Measurements from ENCODE around the gene FASTK. TPM values are rescaled to one million over a fixed set of nuclear protein-coding genes. Genes with fewer than 3 reads are reported as not detected.
A peak's percentile ranks its signal among the peaks of the same experiment; 100 is the strongest.
"Not testable (repeated sequence)": the region's sequence is repeated elsewhere in the genome, so short reads cannot be mapped to it uniquely, and the experiment has no call there.

Gene FASTK
- total RNA-seq, 1 experiment from 2014 or later = 86.5 TPM

DNA sequence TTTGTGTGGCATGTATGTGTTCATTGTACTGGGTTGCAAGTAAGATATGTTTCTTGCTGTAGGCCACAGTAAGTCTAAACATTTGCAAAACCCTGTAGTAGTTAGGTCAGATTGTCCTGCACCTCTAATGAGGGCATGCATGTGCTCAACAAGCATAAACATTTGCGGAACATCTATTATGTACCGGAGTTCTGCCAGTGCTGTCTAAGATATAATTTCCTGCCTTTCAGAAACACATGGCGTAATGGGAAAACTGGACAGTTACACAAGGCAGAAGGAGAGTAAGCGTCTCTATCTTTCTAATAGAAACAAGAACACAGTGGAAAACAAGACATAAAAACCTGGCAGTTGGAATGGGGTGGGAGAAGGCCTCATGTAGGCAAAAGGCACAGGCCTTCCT is 49.6 kb downstream of the FASTK start:
- no peak for DNase-seq (ENCODE audit: low read depth)

DNA sequence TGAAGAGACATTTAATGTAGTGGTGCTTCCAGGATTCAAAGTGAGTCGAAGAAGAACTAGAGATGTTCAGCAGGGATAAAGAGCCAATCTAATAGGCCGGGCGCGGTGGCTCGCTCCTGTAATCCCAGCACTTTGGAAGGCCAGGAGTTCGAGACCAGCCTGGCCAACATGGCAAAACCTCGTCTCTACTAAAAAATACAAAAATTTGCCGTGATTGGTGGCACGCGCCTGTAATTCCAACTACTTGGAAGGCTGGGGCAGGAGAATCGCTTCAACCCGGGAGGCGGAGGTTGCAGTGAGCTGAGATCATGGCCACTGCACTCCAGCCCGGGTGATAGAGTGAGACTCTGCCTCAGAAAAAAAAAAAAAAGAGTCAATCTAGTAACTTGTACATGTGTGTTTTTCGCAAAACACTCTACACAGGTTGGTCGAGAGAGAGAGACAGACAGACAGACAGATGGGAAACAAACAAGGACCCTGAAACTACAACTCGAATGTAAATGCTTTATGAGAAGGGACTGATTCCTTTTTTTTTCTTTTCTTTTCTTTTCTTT is 51.6 kb downstream of the FASTK start:
- no peak for DNase-seq (ENCODE audit: low read depth)

DNA sequence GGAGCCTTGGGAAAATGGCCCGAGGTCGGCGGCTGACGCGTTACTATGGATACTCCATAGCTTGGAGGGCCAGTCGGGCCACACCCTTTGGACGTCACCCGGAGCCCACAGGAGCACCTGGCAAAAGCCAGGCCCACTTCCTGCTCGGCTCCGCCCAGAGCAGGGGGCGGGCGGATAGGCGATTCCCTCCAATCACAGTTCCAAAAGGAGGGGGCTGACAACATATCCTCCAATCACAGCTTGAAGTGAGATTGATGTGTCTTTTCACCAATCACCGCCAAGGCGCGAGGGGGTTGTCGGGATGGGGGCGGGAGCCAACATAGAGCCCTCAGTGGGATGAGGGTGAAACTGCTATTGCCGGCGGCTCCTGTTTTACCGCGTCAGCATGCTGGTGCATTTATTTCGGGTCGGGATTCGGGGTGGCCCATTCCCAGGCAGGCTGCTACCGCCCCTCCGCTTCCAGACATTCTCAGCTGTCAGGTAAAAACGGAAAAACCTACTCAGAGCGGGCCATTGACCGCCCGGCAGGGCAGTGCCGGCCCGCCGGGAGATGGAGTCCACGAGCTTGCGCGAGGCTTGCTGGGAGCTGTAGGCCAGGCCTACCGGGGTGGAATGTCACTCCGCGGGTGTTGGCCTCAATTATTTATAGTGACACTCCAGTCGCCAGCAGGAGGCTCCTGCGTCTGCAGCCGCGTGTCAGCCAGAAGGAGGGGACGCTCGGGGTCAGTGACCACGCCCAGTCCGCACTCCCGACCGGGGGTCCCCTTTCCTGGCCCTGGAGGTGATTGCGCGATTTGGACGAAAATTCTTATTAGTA is 52.3 kb downstream of the FASTK start, which contains the start of gene ABCB8:
Gene ABCB8 (plus strand): TSS at position 320 of the 817 bp plus-strand sequence. CDS start 66 bp downstream, at position 386.
- peak; percentile 100 for DNase-seq (ENCODE audit: low read depth)

DNA sequence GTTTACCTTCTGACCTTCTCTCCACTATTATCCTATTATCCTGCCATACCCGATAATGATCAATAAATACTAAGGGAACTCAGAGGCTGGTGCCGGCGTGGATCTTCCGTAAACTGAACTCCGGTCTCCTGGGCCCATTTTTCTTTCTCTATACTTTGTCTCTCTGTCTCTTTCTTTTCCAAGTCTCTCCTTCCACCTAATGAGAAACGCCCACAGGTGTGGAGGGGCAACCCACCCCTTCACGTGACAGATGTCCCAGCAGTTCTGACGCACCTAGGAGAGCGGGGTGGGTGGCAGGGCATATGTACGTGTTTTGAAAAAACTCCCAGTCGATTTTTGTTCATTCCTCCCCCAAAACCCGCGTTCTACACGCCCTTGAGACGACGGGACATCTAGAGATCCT is 52.9 kb downstream of the FASTK start:
- not testable (repeated sequence) for DNase-seq (ENCODE audit: low read depth)

DNA sequence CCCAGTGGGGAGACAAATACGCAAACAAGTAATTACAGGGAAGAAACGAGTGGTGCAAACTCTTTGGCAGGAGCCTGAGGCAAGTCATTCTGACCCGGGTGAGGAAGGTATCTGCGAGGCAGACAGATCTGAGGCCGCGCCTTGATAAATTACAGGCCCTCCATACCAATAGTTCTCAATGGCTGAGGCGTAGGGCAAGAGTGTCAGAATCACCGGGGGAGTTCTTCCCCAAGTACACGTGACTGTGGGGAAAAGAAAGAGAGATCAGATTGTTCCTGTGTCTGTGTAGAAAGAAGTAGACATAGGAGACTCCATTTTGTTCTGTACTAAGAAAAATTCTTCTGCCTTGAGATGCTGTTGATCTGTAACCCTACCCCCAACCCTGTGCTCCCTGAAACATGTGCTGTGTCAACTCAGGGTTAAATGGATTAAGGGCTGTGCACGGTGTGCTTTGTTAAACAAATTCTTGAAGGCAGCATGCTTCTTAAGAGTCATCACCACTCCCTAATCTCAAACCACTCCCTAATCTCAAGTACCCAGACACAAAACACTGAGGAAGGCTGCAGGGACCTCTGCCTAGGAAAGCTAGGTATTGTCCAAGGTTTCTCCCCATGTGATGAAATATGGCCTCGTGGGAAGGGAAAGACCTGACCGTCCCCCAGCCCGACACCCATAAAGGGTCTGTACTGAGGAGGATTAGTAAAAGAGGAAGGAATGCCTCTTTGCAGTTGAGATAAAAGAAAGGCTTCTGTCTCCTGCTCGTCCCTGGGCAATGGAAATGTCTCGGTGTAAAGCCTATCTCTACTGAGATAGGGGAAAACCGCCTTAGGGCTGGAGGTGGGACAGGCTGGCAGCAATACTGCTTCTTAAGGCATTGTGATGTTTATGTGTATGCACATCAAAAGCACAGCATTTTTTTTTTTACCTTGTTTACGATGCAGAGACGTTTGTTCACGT is 53.6 kb downstream of the FASTK start:
- DNase-seq (ENCODE audit: low read depth) = not testable (repeated sequence)

Other genes starting within 250 kb of the FASTK start
- gene AOC1, start 228.3 kb downstream of the FASTK start, total RNA-seq (2014; rRNA removed; shearing (Covaris generic)) = not detected in 2 replicates
- gene KCNH2, start 102.5 kb downstream of the FASTK start, total RNA-seq (2014; rRNA removed; shearing (Covaris generic)) = 0.34 and 0.47 TPM in 2 replicates
- 71.5 and 94.6 TPM in 2 replicates for gene NOS3, start 89.8 kb downstream of the FASTK start, total RNA-seq (2014; rRNA removed; shearing (Covaris generic))
- not detected in 2 replicates for gene ATG9B, start 56.3 kb downstream of the FASTK start, total RNA-seq (2014; rRNA removed; shearing (Covaris generic))
- gene ABCB8, start 52.4 kb downstream of the FASTK start, total RNA-seq (2014; rRNA removed; shearing (Covaris generic)) = 29.4 and 37.0 TPM in 2 replicates
- gene ASIC3, start 32.3 kb downstream of the FASTK start, total RNA-seq (2014; rRNA removed; shearing (Covaris generic)) = 0.45 TPM in 1 of 2 replicates, not detected in the other
- 67.8 and 70.2 TPM in 2 replicates for gene CDK5, start 22.9 kb downstream of the FASTK start, total RNA-seq (2014; rRNA removed; shearing (Covaris generic))
- 121 and 146 TPM in 2 replicates for gene SLC4A2, start 21.2 kb downstream of the FASTK start, total RNA-seq (2014; rRNA removed; shearing (Covaris generic))
- gene TMUB1, start 2.7 kb upstream of the FASTK start, total RNA-seq (2014; rRNA removed; shearing (Covaris generic)) = 66.3 and 85.1 TPM in 2 replicates
- 36.4 and 45.3 TPM in 2 replicates for gene AGAP3, start 5.7 kb upstream of the FASTK start, total RNA-seq (2014; rRNA removed; shearing (Covaris generic))
- gene GBX1, start 86.9 kb upstream of the FASTK start, total RNA-seq (2014; rRNA removed; shearing (Covaris generic)) = not detected in 2 replicates
- gene ASB10, start 106.4 kb upstream of the FASTK start, total RNA-seq (2014; rRNA removed; shearing (Covaris generic)) = not detected in 2 replicates
- not detected in 2 replicates for gene H2BK1, start 129.7 kb upstream of the FASTK start, total RNA-seq (2014; rRNA removed; shearing (Covaris generic))
- 83.9 and 89.1 TPM in 2 replicates for gene ABCF2, start 146.4 kb upstream of the FASTK start, total RNA-seq (2014; rRNA removed; shearing (Covaris generic))
- 40.0 and 46.1 TPM in 2 replicates for gene CHPF2, start 151.7 kb upstream of the FASTK start, total RNA-seq (2014; rRNA removed; shearing (Covaris generic))
- 9.5 and 11.8 TPM in 2 replicates for gene SMARCD3, start 167.9 kb upstream of the FASTK start, total RNA-seq (2014; rRNA removed; shearing (Covaris generic))